ENCODE data around the gene ACSL4.

GRCh38 chrX:109774136-109774535 is 41.1 kb upstream of the ACSL4 start:
- TF ChIP-seq POLR2A (IDR thresholded peaks at IDR 0.05), result no peak
- TF ChIP-seq CTCF (IDR thresholded peaks at IDR 0.05), result no peak
- TF ChIP-seq EP300 (IDR thresholded peaks at IDR 0.05), result no peak
- TF ChIP-seq POLR2AphosphoS5 (IDR thresholded peaks at IDR 0.05), result no peak
